Measurements from ENCODE around the gene TIMELESS. TPM values are rescaled to one million over a fixed set of nuclear protein-coding genes. Genes with fewer than 3 reads are reported as not detected.

TIMELESS gene, protein sequence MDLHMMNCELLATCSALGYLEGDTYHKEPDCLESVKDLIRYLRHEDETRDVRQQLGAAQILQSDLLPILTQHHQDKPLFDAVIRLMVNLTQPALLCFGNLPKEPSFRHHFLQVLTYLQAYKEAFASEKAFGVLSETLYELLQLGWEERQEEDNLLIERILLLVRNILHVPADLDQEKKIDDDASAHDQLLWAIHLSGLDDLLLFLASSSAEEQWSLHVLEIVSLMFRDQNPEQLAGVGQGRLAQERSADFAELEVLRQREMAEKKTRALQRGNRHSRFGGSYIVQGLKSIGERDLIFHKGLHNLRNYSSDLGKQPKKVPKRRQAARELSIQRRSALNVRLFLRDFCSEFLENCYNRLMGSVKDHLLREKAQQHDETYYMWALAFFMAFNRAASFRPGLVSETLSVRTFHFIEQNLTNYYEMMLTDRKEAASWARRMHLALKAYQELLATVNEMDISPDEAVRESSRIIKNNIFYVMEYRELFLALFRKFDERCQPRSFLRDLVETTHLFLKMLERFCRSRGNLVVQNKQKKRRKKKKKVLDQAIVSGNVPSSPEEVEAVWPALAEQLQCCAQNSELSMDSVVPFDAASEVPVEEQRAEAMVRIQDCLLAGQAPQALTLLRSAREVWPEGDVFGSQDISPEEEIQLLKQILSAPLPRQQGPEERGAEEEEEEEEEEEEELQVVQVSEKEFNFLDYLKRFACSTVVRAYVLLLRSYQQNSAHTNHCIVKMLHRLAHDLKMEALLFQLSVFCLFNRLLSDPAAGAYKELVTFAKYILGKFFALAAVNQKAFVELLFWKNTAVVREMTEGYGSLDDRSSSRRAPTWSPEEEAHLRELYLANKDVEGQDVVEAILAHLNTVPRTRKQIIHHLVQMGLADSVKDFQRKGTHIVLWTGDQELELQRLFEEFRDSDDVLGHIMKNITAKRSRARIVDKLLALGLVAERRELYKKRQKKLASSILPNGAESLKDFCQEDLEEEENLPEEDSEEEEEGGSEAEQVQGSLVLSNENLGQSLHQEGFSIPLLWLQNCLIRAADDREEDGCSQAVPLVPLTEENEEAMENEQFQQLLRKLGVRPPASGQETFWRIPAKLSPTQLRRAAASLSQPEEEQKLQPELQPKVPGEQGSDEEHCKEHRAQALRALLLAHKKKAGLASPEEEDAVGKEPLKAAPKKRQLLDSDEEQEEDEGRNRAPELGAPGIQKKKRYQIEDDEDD
- total RNA-seq (2014; rRNA removed; shearing (Covaris generic)), result 19.1 and 24.1 TPM in 2 replicates

DNA sequence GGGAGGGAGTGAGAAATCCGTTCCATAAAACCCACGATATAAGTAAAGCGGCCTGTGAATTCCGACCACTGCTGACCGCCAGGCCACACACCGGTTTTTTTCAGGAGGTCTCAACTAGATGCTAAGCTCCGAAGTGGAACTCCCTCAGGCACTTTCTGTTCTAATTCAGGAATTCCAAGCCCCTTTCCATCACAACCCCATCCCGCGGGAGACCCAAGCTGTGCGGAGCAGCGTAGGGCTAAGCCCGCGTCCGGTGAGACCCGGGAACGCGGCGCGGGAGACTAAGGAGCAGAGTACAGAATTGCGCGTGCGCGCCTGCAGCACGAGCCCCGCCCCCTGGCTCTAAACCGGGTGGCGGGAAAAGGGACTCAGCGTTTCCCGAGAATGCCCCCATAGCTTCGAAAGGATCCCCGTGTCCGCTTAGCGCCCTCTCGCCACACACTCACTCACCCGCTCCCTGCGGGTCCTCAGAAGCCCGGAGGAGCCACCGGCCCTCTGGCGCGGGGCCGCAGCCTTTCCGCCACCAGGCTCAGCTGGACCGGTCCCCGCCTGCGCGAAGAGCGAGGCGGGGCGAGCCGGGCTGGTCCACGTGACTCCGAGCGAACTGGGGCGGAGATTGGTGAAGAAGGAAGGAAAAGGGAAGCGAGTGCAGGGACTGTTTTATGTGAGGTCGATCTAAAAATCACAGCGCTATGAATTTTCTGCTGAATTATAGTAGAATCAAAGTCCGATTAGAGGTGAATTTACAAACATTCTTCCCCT, at the start of gene TIMELESS:
Gene TIMELESS, minus strand, starts transcription at position 567 of the 762 bp plus-strand sequence. CDS start 15,256 bp downstream, outside the sequence.

DNA sequence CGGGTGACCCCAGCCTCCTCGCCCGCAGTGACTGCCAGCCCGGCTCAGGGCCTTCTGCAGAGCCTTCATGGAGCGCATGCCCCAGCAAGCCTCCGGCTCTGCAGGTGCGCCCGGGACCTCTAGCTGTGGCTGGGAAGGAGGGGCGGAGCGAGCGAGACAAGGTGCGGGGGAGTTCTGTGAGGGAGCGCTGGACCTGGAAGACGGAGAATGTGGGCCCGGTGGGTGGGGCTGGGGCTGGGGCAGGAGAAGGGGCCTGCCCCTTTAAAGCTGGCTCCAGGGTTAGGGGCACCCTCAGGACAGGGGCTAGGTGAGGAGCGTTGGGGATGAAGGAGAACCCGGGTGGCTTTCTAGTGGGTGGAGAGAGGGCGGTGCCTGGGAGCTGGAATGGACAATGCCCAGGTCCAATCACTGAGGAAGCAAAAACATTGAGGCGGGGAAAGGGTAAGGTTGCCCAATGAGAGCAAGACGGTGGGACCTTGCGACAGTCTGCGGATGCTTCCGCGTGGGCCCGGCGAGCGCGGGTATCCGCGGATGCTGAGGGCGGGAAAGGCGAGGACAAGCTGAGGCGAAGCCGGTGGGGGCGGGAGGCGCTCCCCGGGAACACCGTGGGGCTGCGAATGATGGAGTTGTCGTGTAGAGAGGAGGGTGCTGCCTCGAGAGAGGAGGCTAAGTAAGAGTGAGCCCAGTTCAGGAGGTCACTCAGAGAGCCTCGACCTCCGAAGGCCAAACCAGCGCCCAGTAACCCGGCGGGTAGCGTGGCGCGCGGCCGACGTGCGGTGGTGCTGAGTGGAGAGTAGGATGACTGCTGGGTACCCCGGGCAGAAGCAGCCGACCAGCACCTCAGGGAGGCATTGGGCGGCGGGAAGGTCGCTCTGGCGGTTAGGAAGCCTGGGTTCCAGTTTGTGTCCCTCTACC, 39.1 kb upstream of the TIMELESS start, which contains the start of gene GLS2:
Gene GLS2, minus strand, starts transcription at position 121 of the 915 bp plus-strand sequence. Its CDS starts 43 bp downstream, at position 78.

DNA sequence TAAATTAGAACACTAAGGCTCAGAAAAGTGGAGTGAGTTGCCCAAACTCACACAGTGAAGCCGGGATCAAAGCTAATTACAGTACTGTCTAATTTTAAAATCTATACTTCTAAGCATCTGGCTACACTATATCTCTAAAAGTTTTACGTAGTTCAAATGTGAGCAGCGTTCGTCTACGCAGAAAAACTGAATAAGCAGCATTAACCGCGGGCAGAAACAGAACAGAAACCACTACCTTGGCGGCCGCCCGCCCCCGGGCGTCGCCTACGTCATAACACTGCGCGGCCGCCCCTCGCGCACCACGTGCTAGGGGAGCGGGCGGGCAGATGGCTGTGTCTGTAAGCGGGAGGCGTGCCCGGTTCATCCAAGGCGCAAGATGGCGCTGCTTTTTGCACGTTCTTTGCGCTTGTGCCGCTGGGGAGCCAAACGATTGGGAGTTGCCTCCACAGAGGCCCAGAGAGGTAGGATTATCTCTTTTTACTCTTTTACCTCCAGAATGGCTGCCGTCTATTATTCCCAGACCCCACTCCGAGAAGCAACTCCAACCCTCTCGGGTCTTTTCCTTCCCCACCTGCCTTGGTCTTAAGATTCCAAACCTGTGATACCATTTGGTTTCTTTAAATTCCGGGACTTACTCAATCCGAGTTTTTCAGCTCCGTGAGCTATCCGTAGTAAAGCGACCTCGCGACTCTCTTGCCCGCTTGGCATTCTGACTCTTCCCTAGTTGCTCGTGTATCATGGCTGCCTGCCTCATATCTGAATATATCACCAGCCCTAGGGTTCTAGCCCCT, 19.2 kb upstream of the TIMELESS start, which contains the start of gene SPRYD4:
Gene SPRYD4, plus strand, starts transcription at position 363 of the 791 bp plus-strand sequence. Its CDS starts 14 bp downstream, at position 377.

DNA sequence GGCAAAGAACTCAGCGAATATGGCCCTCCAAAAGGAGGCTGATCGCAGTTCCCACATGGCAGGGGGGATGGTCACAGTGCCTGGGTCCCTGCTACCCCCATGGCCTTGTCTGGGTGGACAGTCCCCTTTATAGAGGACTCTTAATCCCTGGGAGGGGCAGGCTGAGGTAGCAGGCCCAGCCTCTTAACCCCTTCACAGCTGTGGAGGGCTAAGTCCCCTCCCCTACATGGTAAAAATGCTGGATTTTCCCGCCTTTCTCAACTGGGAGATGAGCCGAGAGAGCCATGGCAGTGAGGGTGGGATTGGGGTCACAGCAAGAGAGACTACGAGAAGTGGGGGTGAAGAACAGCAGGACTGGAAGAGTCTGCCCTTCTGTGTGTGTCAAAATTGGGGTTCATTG, 5.3 kb upstream of the TIMELESS start, which contains the start of gene MIP:
Gene MIP, minus strand, starts transcription at position 101 of the 400 bp plus-strand sequence. Its CDS starts 44 bp downstream, at position 57.

Other genes with a start within 250 kb of the TIMELESS start
- 115 and 119 TPM in 2 replicates for gene RNF41, start 227.5 kb downstream of the TIMELESS start, total RNA-seq (2014; rRNA removed; shearing (Covaris generic))
- 58.5 and 66.1 TPM in 2 replicates for gene NABP2, start 225.1 kb downstream of the TIMELESS start, total RNA-seq (2014; rRNA removed; shearing (Covaris generic))
- gene SLC39A5, start 219.4 kb downstream of the TIMELESS start, total RNA-seq (2014; rRNA removed; shearing (Covaris generic)), result not detected in 2 replicates
- gene ANKRD52, start 191.0 kb downstream of the TIMELESS start, total RNA-seq (2014; rRNA removed; shearing (Covaris generic)), result 15.9 and 16.3 TPM in 2 replicates
- gene COQ10A, start 182.5 kb downstream of the TIMELESS start, total RNA-seq (2014; rRNA removed; shearing (Covaris generic)), result 21.2 and 23.2 TPM in 2 replicates
- 115 and 119 TPM in 2 replicates for gene CS, start 149.1 kb downstream of the TIMELESS start, total RNA-seq (2014; rRNA removed; shearing (Covaris generic))
- 154 and 163 TPM in 2 replicates for gene CNPY2, start 133.4 kb downstream of the TIMELESS start, total RNA-seq (2014; rRNA removed; shearing (Covaris generic))
- 38.7 and 58.8 TPM in 2 replicates for gene PAN2, start 115.4 kb downstream of the TIMELESS start, total RNA-seq (2014; rRNA removed; shearing (Covaris generic))
- gene IL23A, start 110.5 kb downstream of the TIMELESS start, total RNA-seq (2014; rRNA removed; shearing (Covaris generic)), result 0.21 and 0.23 TPM in 2 replicates
- 33.0 and 33.2 TPM in 2 replicates for gene STAT2, start 89.3 kb downstream of the TIMELESS start, total RNA-seq (2014; rRNA removed; shearing (Covaris generic))
- gene APOF, start 86.6 kb downstream of the TIMELESS start, total RNA-seq (2014; rRNA removed; shearing (Covaris generic)), result not detected in 2 replicates
- gene MIP, start 5.2 kb upstream of the TIMELESS start, total RNA-seq (2014; rRNA removed; shearing (Covaris generic)), result 0.11 TPM in 1 of 2 replicates, not detected in the other
- 4.5 and 4.7 TPM in 2 replicates for gene SPRYD4, start 19.2 kb upstream of the TIMELESS start, total RNA-seq (2014; rRNA removed; shearing (Covaris generic))
- gene GLS2, start 38.7 kb upstream of the TIMELESS start, total RNA-seq (2014; rRNA removed; shearing (Covaris generic)), result 0.37 TPM in 1 of 2 replicates, not detected in the other
- 11.8 and 13.2 TPM in 2 replicates for gene RBMS2, start 72.4 kb upstream of the TIMELESS start, total RNA-seq (2014; rRNA removed; shearing (Covaris generic))
- 30.3 and 32.1 TPM in 2 replicates for gene BAZ2A, start 180.9 kb upstream of the TIMELESS start, total RNA-seq (2014; rRNA removed; shearing (Covaris generic))
- 608 and 615 TPM in 2 replicates for gene ATP5F1B, start 196.6 kb upstream of the TIMELESS start, total RNA-seq (2014; rRNA removed; shearing (Covaris generic))
- gene PTGES3, start 238.9 kb upstream of the TIMELESS start, total RNA-seq (2014; rRNA removed; shearing (Covaris generic)), result 77.9 and 87.6 TPM in 2 replicates

Measured in A375 (cell line).